T follicular helper cell (primary cell): ENCODE measurements around the gene PTPRN2.
"Not testable (repeated sequence)": the region's sequence is repeated elsewhere in the genome, so short reads cannot be mapped to it uniquely, and the experiment has no call there.

Experiments
- DNase-seq: peaks from one replicate; pipeline ENCODE4 v3.0.0-alpha.2; 2020; ENCODE audit warnings: low read depth

PTPRN2 gene

DNA sequence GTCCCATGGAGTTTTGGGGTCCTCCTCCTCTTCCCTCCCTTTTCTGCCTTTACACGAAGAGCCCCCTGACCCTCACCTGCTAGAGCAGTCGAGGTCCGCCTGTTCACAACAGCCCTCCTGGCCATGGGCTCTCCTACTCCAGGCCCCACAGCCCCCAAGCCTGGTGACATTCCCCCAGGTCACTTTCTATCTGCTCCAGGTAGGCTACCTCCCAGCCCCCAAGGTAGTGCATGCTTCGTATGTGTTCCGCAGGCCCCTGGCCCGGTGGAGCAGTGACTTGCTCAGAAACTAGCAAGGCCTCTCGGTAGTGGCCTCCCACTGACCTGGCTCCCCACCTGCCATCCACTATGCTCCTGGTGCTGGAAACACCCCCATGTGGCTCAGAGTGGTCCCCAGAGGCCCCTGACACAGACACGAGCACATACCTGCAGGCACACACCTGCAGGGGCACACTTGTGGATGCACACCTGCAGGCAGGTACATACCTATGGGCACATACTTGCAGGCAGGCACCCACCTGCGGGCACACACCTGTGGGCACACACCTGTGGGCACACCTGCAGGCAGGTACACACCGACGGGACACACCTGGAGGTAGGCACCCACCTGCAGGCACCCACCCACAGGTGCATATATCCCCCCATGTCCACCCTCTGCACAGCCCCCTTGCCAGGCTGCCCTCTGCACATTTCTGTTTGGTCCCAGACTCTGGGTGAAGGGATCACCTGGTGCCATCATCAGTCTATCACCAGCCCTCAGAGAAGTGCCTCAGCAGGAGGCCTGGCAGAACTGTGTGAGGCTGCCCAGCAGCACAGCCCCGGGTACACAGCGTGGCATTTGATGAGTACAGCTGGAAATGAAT, 322.5 kb downstream of the PTPRN2 start:
- DNase-seq, result no peak

DNA sequence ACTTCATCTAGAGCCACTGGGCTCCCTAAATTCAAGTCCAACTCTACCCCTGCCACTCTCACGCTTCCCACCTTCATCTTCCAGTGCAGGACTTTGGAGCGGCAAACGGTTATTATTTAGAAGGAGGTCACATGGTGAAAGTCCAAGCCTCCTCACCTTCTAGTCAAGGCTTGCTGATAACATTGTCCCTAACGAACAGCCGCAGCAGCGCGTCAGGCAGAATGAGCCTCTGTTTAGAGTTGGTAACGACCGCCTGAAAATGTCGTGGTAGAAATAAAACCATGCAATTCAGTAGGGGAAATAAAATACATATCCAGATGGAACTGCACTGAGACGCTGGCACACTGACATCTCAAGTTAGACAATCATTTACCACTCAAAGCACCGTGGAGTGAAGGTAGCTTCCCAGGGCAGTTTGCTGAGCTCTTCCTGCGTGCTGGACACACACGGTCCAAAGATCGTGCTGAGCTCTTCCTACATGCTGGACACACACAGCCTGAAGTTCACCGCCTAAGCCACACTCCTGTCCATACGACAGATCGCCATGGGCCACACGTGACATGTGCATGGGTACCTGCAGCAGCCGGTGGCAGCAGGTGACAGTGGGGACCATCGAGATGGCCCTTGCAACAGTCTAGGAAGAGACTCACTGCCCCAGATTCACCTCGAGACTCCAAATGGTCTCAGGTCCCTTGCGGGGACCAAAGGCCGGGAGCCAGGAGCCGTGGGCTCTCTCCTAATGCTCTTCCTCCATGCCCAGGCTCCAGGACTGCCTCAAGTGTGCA, 323.5 kb downstream of the PTPRN2 start:
- DNase-seq, result no peak

DNA sequence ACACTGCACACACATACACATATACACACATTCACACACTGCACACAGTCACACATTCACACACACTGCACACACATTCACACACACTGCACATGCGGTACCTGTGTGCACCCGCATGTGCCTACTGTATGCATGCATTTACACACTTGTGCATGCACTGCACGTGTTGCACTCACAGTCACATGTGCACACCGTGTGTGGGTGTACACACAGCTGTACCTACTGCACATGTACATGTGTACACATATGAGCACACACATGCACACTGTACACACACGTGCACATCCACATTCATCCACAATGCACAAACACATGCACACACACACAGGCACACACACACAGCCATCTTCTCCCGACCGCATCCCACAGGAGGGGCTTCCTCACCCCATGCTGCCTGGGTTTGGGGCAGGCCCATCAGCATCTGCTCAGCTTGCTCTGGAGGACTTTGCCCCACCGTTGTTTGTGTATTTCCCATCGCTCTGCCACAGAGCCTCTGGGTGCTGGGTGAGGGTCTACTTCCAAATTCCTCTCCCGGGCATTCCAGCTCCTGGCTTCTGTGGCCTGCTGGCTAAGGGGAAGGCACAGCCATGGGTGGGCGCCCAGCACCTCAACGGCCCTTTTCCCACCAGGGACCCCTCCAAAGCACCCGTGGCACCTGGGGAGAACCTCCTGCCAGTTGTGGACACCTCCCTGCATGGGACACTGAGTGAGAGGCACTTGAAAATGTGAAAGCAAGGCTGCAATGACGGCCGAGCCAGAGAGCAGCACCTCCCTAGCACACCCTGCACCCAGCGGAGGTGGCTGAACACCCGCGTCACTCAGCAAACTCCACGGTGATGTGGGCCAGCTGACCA, 324.3 kb downstream of the PTPRN2 start:
- no peak for DNase-seq

DNA sequence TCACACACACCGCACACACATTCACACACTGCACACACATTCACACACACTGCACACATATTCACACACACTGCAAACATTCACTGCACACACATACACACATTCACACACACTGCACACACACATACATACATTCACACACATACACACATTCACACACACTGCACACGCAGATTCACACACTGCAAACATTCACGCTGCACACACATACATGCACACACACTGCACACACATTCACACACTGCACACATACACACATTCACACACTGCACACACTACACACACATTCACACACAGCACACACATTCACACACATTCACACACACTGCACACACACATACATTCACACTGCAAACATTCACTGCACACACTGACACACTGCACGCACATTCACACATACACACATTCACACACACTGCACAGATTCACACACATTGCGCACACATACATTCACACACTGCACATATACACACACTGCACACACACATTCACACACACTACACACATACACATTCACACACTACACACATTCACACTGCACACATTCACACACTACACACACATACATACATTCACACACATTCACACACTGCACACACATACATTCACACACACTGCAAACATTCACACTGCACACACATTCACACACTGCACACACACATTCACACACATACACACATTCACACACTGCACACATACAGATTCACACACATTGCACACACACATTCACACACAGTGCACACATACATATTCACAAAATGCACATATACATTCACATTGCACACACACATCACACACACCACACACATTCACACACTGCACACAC, 325.1 kb downstream of the PTPRN2 start:
- DNase-seq, result no peak

DNA sequence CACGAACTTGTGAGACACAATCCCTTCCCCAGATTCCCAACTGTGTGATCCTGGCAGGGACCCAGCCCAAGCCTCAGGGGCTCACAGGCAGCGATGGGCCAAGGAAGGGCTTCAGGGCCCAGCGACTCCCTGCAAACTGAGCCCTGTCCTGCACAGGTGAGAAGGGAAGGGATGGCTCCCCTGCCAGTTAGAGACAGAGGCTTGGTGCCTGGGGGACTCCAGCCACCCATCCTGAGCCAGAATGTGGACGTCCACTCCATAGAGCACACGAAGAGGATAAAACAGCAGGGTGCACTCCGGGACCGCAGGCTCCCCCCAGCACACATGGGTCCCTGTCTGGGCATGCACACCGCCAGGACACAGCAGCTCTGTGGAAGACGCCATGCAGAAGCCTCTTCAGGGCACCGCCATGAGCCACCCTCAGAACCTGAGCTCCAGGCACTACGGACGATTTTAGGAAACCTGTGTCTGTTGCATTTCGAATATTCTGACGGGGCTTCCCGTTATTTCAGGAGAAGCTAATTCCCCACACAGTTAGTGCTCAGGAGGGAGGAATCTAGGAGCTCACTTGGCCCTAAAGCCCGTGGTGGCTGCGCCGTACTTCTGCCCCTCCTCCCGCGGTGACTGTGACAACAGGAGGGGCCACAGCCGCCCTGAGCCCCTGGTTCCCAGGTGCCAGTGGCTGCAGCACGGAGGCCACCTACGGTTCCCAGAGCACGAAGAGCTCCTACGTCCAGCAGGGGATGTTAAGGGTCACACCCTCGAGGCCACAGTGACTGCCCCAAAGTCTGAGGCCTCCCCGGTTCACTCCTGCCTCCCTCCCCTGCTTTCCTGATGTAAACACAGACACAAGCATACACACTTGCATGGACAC, 326.0 kb downstream of the PTPRN2 start:
- DNase-seq, result no peak

DNA sequence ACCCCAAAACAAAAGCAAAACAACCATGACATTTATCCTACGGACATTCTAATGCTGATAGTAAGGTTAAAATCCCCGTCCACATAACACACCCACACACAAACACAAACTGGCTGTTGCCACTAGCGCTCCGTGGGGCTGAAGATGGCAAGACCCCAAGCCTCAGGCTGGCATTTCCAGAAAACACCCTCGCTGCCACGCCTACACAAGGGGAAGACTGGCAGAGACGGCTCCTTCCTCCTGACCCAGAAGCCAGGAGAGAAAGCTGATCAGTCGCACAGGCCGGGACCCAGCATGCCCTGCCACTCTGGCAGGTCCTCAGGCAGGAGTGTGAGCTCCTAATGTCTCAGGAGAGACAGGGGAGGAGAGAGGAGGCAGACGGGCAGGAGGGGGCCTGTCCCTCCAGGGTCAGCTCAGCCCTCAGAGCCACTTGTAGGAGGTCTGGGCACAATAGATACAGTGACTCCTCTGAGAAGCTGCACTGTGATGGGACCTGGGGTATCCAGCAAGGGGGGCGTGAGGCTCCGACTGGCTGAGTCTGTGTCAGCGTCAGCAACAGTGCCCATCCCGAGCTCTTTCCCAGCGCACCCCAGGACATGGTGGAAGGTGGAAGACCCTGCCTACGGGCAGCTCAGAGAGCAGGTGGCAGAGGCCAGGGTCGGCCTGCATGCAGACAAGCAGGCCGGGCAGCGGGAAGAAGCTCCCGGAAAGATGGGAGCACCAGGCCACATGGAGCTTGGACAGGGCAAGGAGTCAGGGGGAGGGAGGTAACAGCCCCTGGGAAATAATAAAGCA, 326.9 kb downstream of the PTPRN2 start:
- DNase-seq, result no peak

DNA sequence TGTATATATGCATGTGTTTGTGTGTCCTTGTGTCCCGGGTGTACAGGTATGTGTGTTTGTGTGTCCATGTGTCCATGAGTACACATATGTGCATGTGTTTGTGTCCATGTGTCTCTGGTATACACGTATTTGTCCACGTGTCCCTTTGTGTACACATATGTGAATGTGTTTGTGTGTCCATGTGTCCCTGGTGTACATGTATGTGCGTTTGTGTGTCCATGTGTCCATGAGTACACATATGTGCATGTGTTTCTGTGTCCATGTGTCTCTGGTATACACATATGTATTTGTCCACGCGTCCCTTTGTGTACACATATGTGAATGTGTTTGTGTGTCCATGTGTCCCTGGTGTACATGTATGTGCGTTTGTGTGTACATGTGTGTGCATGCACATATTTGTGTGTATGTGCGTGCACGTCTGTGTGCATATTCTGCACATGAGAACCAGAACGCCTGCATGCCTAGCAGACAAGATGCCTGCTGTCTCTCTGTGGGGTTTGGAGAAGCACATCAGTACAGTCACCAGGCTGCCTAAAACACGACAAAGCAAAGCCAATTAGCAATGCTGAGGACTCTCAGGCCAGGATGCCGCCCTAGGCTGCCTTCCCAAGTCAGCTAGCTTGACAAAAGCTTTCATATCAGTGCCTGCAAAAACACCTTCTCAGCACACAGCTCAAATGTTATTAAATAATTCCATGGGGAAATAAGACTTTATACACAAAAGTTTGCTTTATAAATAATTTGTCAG, 327.8 kb downstream of the PTPRN2 start:
- no peak for DNase-seq

DNA sequence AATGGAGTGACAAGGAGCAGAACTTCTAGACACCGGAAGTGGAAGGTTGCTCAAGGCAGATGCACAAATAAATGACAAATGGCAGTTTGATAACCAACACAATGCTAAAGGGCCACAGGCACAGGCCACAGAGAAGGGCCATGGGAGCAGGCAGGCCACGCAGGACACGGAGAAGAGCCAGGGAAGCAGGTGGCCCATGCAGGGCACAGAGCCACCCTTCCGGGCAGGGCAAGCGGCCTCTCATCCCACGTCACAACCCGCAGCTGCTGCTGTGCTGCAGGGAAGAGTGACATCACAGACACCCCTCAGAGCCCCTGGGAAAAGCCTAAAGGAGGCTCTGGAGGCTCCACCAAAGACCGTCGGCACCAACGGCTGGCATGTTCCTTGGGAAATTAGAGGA, 328.5 kb downstream of the PTPRN2 start:
- DNase-seq, result no peak

DNA sequence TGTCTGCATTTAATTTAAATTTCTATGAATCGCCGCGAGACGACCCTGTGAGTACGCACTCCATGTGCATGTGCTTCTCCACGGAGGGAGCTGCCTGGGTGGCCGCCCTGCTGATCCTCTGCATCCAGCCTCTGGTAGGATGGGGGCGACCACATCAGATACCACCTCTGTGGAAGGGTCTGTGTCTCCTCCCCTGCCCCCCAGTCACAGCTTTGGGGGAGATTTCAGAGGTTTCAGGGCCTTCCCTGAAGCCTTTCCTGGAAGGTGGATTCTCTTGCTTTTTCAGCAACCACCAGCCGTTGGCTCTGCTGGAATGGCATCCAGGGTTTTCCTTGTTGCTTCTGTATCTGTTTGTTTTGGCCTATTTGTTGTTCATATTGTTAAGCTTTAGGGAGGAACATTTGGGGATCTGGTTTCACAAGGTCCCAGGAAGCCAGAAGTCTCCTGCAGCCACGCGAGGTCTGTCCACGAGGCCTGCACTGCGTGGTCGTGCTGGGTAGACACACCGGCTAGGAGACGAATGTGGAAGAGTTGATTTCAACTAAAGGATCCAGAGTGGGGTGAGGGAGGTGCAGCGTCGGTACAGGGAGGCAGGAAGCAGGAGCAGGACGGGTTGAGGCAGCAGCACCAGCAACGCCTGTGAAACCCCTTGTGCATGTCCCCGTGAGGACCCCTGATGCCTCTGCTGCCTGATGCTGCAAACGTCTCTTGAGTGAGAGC, 329.1 kb downstream of the PTPRN2 start:
- no peak for DNase-seq

DNA sequence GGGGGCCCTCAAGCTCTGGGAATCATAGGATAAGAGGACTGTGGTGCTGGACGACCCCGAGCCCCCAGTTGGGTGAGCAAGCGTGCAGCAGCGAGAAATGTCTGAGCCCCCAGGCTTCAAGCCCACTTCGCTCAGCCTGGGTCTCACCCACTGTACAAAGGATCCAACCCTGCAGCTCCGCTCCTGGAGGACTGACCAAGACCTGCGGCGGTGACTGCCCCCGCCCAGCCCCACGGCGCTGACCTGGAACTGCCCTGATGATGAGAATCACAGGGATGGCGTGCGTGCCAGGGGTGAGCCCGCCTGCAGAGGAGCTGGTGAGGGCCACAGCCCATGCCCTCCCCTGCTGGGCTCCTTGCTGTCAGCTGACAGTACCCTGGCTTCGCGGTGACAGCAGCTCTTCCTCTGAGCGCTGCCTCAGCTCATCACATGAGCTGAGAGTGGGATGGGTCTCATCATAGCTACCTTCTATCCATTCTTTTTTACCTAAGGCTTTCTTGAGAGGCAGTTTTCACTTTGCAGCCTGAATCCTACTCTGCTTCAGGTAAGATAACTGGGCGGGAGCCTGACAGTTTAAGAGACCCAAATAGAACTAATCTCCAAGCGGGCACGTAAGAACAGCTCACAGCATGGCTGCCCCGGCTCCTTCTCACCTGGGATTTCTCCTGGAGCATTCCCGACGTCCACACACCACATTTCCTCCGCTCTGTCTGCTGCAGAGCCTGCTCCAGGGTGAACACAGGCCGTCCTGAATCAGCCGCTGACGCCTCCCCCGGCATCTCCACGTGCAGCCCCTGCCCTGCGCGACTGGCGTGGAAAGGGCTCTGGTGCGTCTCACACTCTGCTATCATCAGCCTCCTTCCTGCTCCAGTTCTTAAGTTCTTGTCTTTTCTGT, 329.9 kb downstream of the PTPRN2 start:
- no peak for DNase-seq

DNA sequence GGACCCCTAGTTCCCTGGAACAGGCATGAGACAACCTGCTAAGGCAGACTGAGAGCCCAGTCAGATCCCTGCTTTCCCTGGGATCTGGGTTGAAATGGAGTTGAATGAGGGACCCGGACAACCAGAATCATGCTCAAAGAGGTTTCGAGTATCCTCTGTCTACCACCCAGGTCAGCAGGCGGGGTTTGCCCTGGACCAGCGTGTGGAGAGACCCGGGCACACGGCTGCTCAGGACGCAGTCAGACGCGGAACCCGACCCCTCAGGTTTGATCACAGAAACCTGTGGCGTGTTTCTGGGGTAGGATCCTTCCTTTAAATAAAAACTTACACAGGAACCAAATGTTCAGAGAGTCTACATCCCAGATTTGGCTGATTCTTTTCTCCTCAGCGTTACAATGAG, 330.6 kb downstream of the PTPRN2 start:
- DNase-seq, result no peak

DNA sequence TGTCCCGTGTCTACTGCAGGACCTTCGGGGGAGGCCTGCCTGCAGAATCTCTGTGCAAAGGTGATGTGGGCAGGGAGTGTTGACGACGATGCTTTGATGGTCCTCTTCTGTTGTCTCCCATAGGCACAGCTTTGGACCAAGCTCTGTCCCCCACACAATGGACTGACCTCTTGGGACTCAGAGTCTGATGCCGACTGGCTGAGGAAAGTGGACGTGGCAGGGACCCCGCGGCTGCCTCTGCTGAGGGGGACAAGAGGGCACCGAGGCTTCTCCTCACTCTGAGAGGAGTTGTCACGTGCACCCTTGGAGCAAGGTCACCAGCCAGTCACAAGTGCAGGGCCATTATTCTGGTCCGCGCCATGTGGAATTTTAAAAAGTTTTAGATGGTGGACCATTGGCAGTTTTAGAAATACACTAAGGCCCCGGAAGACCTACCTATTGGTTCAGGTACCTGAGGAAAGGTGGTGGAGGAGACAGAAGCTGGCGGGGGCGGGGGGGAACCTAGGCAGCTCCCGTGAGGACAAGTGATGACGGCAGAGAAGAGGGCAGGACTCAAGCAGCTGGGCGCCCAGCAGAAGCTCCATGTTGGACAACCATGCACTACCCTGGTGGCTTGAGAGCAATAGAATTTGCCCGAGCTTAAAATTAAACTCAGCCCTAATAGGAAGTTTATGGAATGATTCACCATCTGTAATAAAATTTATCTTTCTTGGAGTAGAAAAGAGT, 331.4 kb downstream of the PTPRN2 start:
- no peak for DNase-seq

DNA sequence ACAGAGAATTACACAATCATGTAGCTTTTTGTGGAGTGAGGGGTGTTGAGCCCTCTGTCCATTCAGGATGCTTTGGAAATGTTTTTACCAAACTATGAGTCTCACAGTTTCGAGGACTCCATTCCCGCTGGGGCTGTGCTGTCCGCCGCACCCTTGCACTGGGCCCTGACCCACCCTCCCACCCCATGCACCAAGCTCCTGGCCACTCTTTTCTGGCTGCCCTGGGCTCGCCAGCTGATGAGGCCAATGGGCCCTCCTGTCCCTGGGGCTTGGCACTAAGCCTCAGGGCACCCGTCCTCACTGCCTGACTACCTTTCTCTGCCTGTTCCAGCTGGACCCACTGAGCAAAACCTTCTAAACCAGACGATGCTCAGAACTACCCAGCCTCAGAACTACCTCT, 332.1 kb downstream of the PTPRN2 start:
- DNase-seq, result no peak

DNA sequence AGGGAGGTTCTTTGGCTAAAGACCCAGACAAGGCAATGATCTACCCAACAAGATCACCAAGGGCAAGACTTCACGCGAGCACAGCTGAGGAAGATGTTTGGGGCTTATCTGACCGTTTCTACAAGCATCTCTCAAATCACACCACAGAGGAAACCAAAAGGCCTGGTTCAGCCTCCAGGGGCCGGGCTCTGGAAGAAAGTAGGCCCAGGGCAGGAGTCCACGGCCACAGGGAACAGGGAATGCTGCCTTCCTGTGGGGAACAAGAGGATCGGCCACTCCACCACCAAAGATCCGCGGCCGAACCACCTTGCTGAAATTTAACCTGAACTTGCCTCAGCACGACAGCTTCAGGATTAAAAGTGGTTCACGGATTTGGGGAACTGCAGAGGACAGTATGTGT, 332.5 kb downstream of the PTPRN2 start:
- no peak for DNase-seq

DNA sequence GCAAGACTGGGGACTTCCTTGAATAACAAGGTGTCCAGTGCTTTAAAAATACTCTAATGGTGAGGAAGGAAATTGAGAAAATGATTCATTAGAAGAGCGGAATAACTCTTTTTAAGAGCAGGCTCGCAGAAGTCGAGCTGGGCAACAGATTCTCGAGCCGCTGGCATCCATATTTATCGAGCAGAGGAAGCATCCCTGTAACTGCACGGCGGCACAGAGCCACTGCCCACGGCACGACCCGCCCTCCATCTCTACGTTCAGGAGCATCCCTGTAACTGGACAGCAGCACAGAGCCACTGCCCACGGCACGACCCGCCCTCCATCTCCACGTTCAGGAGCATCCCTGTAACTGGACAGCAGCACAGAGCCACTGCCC, 334.0 kb downstream of the PTPRN2 start:
- not testable (repeated sequence) for DNase-seq

DNA sequence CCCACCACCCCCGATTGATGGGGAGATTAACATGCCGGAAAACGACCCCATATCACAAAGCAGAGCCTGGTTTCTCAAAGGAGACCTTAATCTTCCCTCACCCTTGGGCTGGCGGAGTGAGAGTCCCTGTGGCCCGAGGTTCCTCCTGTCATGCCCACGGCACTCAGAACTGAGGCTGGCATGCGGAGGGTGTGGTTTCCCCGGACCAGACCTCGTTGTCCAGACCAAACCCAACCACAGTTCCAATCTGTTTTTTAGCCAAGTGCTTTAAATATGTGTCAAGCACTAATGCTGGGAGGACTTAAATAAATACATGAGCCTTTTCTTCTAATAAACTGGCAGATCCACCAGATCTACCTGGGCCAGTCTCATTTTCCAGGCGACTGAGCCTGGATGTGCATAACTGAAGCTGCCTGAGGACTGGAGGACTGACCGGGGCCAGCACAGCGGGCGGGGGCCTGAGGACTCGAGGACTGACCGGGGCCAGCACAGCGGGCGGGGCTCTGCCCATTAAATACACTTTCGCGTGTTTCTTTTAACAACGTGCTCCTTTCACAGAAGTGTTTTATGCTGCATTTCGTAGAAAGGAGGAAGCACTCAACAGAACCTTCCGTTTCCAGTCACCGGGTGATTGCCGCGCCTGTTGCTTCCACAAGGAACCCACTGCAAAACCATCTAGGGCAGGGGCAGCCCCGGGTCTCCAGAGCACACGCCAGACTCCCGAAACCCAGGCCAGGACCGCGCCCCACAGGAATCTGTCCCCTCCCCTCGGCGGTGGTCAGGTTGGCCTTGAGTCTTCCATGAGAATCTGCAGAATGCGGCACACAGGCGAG, 334.6 kb downstream of the PTPRN2 start:
- DNase-seq, result no peak
